Lung (tissue), 12 donors: ENCODE measurements around the gene PSMB10. TPM values are rescaled to one million over a fixed set of nuclear protein-coding genes. Genes with fewer than 3 reads are reported as not detected.

Source experiments
- ATAC-seq: fragments of 200-7000 bp; cut with Tn5 transposase; one replicate; pipeline ENCODE4 v1.9.1; 2020; ENCODE audit warnings: moderate number of reproducible peaks; ENCODE audit not compliant: insufficient read depth, low FRiP score
- DNase-seq, 3 donors: peaks; one replicate each; pipeline ENCODE4 v3.0.0-alpha.2; 2013 to 2017
- H3K27ac ChIP-seq, 2 donors: one replicate each; pipeline ENCODE4 v1.5.1; 2013; ENCODE audit warnings: mild to moderate bottlenecking in 2 of 2, moderate library complexity in 2 of 2, control low read depth in 1 of 2, inconsistent platforms in 1 of 2, low read depth in 1 of 2, low read length in 1 of 2
- H3K27me3 ChIP-seq, 3 donors: one replicate each; pipeline ENCODE4 v1.5.1; 2013; ENCODE audit warnings: low read length in 2 of 3; ENCODE audit not compliant: control insufficient read depth in 3 of 3, insufficient read depth in 3 of 3
- H3K36me3 ChIP-seq, 4 donors: one replicate each; pipeline ENCODE4 v1.5.1; 2013; ENCODE audit warnings: low read length in 4 of 4, mild to moderate bottlenecking in 1 of 4, moderate library complexity in 1 of 4; ENCODE audit not compliant: control insufficient read depth in 4 of 4, insufficient read depth in 4 of 4
- H3K4me1 ChIP-seq, 5 donors: one replicate each; pipeline ENCODE4 v1.5.1; 2013; ENCODE audit warnings: low read length in 5 of 5, mild to moderate bottlenecking in 2 of 5, moderate library complexity in 1 of 5; ENCODE audit not compliant: control insufficient read depth in 5 of 5, insufficient read depth in 5 of 5
- H3K4me3 ChIP-seq: one replicate; pipeline ENCODE4 v1.5.1; 2013; ENCODE audit warnings: mild to moderate bottlenecking, control low read depth, moderate library complexity
- H3K9ac ChIP-seq, 2 donors: one replicate each; pipeline ENCODE4 v1.5.1; 2013; ENCODE audit warnings: low read length in 2 of 2, control low read depth in 1 of 2; ENCODE audit not compliant: insufficient read depth in 1 of 2
- H3K9me3 ChIP-seq, 4 donors: one replicate each; pipeline ENCODE4 v1.5.1; 2013; ENCODE audit warnings: low read length in 3 of 4, mild to moderate bottlenecking in 1 of 4, moderate library complexity in 1 of 4; ENCODE audit not compliant: control insufficient read depth in 4 of 4, insufficient read depth in 3 of 4
- WGBS, 2 donors: extraction: QIAGEN DNeasy Blood & Tissue Kit; methylation state at CpG; one replicate each; pipeline ENCODE4 v1.1.7; 2013; 5-methylcytosine and 5-hydroxymethylcytosine counted together
- polyA plus RNA-seq, 2 donors: library from polyadenylated mRNA; stranded (reverse); fragments of 200-250 nt; gene quantifications; one replicate each; pipeline ENCODE4 v1.2.1, GENCODE V29; 2013
- total RNA-seq, 2 donors: library from RNA; depleted of rRNA in 1 of 2; stranded (reverse); fragments of >200 nt in 1 of 2; gene quantifications; one replicate each; pipeline ENCODE4 v1.2.1, GENCODE V29; 2014 to 2021
- TF ChIP-seq, protein P1 (sequence below): IDR thresholded peaks from 2 replicates; pipeline ENCODE4 v1.5.1; 2012; ENCODE audit warnings: mild to moderate bottlenecking; ENCODE audit errors: control extremely low read depth, extremely low read depth
- donor health status: control.
- donor health status: control.
- donor health status: Bipolar disorder and iron deficiency.
- donor health status: healthy.
- donor health status: DM: yes; HTN: yes; CAD: no.

Gene PSMB10
- total and polyA plus RNA-seq, 4 donors = 36.6 to 186 (median 112) TPM

DNA sequence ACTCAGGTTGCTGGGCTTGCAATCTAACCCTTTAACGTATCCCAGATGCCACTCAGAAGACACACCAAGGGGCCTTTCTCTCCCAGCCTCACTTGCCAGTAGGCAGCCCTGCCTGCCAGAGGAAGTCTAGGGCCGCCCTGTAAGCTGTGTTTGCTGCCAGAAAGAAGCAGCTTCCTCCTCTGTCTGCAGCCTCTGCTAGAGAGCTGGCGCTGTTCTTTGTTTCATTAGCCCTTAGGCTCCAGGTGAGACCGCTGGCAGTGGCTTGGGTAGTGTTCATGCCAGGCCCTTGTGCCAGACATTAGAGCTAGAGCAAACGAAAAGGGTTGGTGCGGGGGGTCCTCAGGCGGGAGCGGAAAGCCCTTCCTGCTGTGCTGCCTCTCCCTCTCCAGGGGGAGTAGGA lies 13.9 kb downstream of the PSMB10 start:
- H3K9me3 ChIP-seq = no peaks in the 10 kb centered on the region
- no peak overlapping the region for H3K4me3 ChIP-seq
- DNase-seq (no peak), ATAC-seq (no peak)
- TF ChIP-seq, protein P1, sequence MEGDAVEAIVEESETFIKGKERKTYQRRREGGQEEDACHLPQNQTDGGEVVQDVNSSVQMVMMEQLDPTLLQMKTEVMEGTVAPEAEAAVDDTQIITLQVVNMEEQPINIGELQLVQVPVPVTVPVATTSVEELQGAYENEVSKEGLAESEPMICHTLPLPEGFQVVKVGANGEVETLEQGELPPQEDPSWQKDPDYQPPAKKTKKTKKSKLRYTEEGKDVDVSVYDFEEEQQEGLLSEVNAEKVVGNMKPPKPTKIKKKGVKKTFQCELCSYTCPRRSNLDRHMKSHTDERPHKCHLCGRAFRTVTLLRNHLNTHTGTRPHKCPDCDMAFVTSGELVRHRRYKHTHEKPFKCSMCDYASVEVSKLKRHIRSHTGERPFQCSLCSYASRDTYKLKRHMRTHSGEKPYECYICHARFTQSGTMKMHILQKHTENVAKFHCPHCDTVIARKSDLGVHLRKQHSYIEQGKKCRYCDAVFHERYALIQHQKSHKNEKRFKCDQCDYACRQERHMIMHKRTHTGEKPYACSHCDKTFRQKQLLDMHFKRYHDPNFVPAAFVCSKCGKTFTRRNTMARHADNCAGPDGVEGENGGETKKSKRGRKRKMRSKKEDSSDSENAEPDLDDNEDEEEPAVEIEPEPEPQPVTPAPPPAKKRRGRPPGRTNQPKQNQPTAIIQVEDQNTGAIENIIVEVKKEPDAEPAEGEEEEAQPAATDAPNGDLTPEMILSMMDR = no peak
- H3K9ac ChIP-seq = no peak overlapping the region
- no peaks in the 10 kb centered on the region for H3K27me3 ChIP-seq
- H3K27ac ChIP-seq = peak overlapping the region in 1 of 2 donors; percentile 23
- H3K4me1 ChIP-seq = peaks cover 0 to 15% (median 0%) of the 10 kb centered on the region in 5 donors
- 69 to 79% methylated on average over 8 of the region's 8 CpGs for WGBS, 2 donors
- H3K36me3 ChIP-seq = peaks cover 0 to 22% (median 11%) of the 10 kb centered on the region in 4 donors

DNA sequence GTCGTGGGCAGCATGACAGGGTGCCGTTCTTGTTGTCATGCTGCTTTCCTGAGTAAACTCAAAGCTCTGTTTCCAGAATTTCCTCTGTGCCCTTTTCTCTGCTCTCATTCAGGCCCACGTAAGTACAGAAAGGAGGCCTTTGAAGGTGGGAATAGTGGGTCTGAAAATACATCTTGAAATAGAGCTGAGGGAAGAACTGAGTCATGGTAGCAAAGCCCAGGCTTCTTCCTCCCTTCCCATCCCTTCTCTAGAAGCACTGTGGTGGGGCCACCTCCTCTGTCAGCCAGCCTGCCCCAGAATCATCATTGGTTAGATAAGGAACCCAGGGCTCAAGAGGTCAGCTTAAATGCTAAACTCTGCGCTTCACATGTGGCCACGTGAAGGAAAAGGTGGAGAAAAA lies 14.4 kb downstream of the PSMB10 start:
- TF ChIP-seq, protein P1 = no peak
- ATAC-seq (no peak), DNase-seq (no peak)
- Histone ChIP-seq H3K9ac (no peak overlapping the region), H3K27me3 (no peaks in the 10 kb centered on the region), H3K4me3 (no peak overlapping the region), H3K36me3 (peaks cover 0 to 19% (median 12%) of the 10 kb centered on the region in 4 donors), H3K4me1 (peaks cover 0 to 15% (median 1%) of the 10 kb centered on the region in 5 donors), H3K9me3 (no peaks in the 10 kb centered on the region), H3K27ac (peak overlapping the region in 1 of 2 donors; percentile 52)
- WGBS, 2 donors = 69 to 71% methylated on average over 5 of the region's 5 CpGs

- WGBS, 2 donors = 81 to 86% methylated on average over 6 of the region's 6 CpGs
- Histone ChIP-seq H3K4me3 (no peak overlapping the region), H3K9ac (no peak overlapping the region), H3K27ac (peak overlapping the region in 1 of 2 donors; percentile 21), H3K27me3 (no peaks in the 10 kb centered on the region), H3K36me3 (peaks cover 0 to 29% (median 19%) of the 10 kb centered on the region in 4 donors), H3K4me1 (peaks cover 0 to 16% (median 3%) of the 10 kb centered on the region in 5 donors), H3K9me3 (no peaks in the 10 kb centered on the region)
- ATAC-seq = no peak
- DNase-seq = no peak
- TF ChIP-seq, protein P1 = no peak
These were observed 16.9 kb downstream of the PSMB10 start for GRCh38 chr16:67919622-67920221.
